Measurements from ENCODE around the gene ADGRV1.
"Not testable (repeated sequence)": the region's sequence is repeated elsewhere in the genome, so short reads cannot be mapped to it uniquely, and the experiment has no call there.

Gene ADGRV1

DNA sequence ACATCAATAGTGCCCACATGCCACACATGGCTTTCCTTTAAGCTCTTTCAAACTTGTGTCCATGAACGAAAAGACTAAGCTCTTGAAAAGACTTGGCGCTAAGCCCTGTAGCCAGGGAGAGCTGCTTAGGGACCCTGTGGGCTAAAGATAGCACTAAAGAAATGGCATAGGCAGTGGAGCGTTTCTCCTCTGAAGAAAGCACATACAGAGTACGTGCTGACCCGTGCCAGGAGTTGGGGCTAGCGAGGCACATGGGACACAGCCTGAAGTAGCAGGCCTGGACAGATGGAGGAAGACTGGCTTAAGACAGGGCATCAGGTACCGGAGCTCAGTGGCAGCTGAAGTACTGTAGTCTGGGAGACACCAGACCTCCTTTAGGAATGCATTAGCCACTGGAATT lies 39.7 kb downstream of the ADGRV1 start:
- in situ Hi-C loops (cut with HindIII; ENCODE audit: low sequenced_read_pairs): no loop called here

DNA sequence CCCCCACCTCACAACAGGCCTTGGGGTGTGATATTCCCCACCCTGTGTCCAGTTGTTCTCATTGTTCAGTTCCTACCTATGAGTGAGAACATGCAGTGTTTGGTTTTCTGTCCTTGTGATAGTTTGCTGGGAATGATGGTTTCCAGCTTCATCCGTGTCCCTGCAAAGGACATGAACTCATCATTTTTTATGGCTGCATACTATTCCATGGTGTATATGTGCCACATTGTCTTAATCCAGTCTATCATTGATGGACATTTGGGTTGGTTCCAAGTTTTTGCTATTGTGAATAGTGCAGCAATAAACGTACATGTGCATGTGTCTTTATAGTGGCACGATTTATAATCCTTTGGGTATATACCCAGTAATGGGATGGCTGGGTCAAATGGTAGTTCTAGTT lies 41.7 kb downstream of the ADGRV1 start:
- in situ Hi-C loops (cut with HindIII; ENCODE audit: low sequenced_read_pairs): not testable (repeated sequence)

DNA sequence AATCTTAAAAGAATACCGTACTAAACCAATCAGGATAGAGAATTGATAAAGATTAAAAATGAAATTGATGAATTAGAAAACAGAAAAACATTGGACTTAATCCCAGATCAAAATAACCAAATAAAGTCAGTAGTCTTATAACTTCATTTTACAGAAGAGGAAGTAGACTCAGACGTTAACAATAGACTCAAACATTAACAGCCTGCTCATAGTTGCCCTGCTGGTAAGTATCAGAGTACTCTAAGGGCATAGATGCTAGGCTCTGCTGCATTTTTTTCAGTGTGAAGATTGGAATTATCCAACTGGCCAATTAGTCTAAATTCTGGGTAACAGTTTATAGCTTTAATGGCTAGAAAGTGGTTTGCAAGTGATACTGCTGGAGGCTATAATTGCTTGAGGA lies 42.9 kb downstream of the ADGRV1 start:
- in situ Hi-C loops (cut with HindIII; ENCODE audit: low sequenced_read_pairs): no loop called here

- in situ Hi-C loops (cut with HindIII; ENCODE audit: low sequenced_read_pairs): no loop called here
Measured at GRCh38 chr5:90602681-90603080, 44.1 kb downstream of the ADGRV1 start.

DNA sequence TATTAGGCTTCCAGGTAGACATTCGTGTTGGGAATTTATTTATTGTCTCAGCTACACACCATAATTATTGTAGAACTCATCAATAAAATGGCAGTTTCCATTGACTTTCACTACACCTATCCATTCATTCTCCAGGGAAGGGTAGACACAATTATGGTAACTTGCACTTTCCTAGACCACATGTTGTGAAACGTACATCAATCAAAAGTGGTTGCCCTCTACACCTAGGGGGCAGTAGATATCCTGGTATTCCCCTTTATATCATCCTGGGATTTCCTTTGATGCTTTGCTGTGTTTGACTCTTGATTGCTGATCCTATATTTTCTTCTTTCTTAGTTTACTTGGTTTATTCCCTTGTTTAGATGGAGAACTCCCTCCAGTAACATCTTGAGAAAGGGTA lies 47.9 kb downstream of the ADGRV1 start:
- in situ Hi-C loops (cut with HindIII; ENCODE audit: low sequenced_read_pairs): no loop called here

DNA sequence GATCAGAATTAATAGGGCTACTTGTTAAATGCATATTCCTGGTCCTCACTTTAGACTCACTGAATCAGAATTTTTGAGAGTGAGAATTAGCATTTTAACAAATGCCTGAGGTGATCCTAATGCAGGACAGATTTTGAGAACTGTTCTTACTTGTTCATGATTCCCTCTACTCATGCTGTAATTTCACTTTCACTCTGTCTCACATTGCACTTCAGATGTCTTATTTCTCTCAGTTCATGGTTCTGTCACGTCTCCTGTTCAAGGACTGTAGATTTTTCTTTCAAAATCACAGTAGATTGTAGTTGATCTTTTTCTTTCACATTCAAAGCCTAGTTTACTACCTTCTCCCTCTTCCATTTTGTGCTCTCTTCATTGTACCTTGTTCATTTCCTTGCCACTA lies 54.3 kb downstream of the ADGRV1 start:
- in situ Hi-C loops (cut with HindIII; ENCODE audit: low sequenced_read_pairs): no loop called here

- in situ Hi-C loops (cut with HindIII; ENCODE audit: low sequenced_read_pairs): no loop called here
Measured at GRCh38 chr5:90613459-90613858, 54.9 kb downstream of the ADGRV1 start.

DNA sequence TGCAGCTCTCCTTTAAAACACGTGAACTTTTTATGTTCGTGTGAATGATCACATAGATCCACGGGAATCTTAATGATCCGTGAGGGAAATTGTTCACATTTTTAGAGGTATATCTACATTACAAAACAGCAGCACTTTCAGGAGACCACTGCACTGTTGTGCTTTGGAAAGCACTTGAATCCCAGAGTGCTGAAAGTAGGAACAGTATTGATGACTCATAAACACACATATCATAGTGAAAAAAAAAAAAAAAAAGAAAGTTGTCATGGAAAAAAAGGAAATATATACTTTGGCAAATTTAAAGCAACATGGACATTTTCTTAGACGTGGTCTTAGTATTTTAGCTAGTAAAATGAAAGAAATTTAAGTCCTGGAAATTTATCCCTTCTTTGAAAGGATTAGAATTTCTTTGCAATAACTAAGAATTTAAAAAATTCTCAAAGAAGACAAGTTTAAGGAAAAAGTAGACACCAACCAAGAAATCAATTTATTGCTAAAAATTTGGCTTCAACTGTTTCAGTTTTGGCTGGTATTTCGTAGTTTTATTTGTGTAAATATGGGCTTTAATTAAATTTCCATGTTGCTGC lies 55.4 kb downstream of the ADGRV1 start:
- in situ Hi-C loops (cut with HindIII; ENCODE audit: low sequenced_read_pairs): no loop called here

GRCh38 chr5:90615355-90615754 lies 56.8 kb downstream of the ADGRV1 start:
- in situ Hi-C loops (cut with HindIII; ENCODE audit: low sequenced_read_pairs): no loop called here

DNA sequence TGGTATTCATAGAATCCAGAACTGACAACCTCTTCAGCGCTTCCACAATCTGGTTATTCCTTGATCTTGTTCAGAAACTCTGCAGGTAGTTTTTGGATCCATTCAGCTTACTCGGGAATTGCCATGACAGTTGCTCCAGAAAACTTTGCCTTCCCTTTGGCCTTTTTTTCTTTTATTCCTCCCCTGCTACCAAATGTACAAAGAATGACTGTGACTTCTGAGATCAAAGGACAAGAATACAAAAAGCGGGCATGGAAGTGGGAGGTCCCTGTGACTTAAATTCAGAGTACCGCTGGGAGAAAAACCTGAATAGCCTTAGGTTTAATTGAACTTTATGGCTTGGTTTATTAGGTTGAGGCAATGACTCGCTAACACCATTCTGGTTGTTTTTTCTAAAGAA lies 59.5 kb downstream of the ADGRV1 start:
- in situ Hi-C loops (cut with HindIII; ENCODE audit: low sequenced_read_pairs): no loop called here

DNA sequence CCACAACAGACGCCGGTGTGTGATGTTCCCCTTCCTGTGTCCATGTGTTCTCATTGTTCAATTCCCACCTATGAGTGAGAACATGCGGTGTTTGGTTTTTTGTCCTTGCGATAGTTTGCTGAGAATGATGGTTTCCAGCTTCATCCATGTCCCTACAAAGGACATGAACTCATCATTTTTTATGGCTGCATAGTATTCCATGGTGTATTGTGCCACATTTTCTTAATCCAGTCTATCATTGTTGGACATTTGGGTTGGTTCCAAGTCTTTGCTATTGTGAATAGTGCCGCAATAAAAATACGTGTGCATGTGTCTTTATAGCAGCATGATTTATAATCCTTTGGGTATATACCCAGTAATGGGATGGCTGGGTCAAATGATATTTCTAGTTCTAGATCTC lies 61.2 kb downstream of the ADGRV1 start:
- in situ Hi-C loops (cut with HindIII; ENCODE audit: low sequenced_read_pairs): not testable (repeated sequence)

- in situ Hi-C loops (cut with HindIII; ENCODE audit: low sequenced_read_pairs): no loop called here
Measured at GRCh38 chr5:90621848-90622247, 63.3 kb downstream of the ADGRV1 start.

DNA sequence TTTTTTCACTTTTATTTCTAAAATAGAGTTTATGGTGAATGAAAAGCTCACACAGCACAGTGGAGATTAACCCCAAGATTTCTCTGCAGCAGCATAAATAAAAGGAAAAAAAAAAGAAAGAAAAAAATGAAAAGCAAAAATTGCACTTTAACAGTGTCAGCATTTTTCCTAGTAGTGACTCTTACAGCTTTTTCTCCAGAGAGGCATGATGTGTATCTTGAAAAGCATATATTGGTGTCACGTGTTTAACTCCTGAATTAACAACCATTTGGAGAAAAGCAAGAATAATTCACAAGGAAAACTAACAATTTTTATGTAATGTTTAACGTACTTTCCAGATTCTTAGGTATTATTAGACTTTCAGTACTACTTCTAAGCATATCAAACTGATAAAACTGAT lies 67.9 kb downstream of the ADGRV1 start:
- in situ Hi-C loops (cut with HindIII; ENCODE audit: low sequenced_read_pairs): no loop called here

- in situ Hi-C loops (cut with HindIII; ENCODE audit: low sequenced_read_pairs): no loop called here
Measured at GRCh38 chr5:90628492-90628891, 69.9 kb downstream of the ADGRV1 start.

- in situ Hi-C loops (cut with HindIII; ENCODE audit: low sequenced_read_pairs): no loop called here
Measured at GRCh38 chr5:90632791-90633190, 74.2 kb downstream of the ADGRV1 start.

- in situ Hi-C loops (cut with HindIII; ENCODE audit: low sequenced_read_pairs): no loop called here
Measured at GRCh38 chr5:90636948-90637347, 78.4 kb downstream of the ADGRV1 start.

- in situ Hi-C loops (cut with HindIII; ENCODE audit: low sequenced_read_pairs): no loop called here
Measured at GRCh38 chr5:90637731-90638130, 79.1 kb downstream of the ADGRV1 start.

DNA sequence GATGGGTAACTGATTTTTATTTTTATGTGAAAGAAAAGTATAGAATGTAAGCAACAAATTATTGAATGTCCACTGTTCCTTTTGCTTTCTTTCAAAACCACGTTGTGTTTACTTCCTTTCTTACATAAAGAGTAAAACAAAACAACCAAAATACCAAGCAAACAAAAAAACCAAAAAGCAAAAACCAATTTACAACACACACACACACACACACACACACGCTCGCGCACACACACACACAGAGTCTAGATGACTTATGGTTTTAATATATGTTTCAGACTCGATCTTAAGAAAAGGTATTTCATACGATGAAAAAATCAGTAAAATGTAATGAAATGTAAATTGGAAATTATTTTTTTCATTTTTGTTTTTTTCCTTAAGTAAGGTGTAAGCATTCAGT lies 80.3 kb downstream of the ADGRV1 start:
- in situ Hi-C loops (cut with HindIII; ENCODE audit: low sequenced_read_pairs): no loop called here

DNA sequence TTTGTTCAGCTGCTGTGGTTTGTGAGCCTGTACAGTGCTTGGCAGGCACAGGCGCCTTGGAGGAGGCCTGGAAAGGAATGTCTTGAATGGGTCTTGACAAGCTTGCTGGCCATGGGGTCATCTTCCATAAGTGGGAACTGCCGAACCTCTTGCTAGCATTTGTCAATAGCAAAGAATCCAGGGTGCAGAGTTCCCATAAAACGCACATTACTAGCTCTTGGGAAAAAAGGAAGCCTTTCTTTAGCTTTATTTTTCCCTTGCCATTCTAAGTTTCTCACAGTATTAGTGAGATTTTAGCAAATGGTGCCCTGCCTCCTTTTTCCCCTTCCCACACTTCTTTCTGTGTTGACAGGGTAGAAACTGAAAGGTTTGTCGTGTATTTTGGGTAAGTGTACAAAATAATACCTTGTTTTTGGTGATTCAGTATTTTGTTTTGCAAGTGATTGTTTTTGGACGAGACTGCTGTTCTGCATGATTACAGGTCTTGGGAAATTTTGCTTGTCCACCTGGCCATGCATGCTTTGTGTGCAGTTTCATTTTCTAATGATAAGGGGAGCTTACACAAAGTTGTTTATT lies 82.0 kb downstream of the ADGRV1 start:
- in situ Hi-C loops (cut with HindIII; ENCODE audit: low sequenced_read_pairs): no loop called here

- in situ Hi-C loops (cut with HindIII; ENCODE audit: low sequenced_read_pairs): no loop called here
Measured at GRCh38 chr5:90641528-90641927, 82.9 kb downstream of the ADGRV1 start.

GRCh38 chr5:90642706-90643229 lies 84.2 kb downstream of the ADGRV1 start:
- in situ Hi-C loops (cut with HindIII; ENCODE audit: low sequenced_read_pairs): no loop called here

DNA sequence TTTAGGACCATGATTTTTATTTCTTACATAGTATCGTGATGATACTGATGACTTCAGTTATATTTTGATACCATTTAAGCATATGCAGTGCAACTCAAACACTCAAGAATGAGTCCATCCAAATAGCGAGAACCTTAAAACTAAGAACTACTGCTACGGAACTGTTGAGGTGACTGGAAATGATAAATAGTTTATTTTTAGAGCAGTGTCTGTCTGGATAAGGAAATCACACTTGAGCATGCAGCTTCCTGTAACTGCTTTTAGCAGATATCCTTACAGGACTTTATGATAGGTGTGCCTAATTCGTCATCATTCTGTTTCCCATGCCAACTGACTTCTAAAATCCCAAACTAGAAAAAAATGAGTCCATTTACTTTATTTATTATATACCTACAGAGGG lies 85.5 kb downstream of the ADGRV1 start:
- in situ Hi-C loops (cut with HindIII; ENCODE audit: low sequenced_read_pairs): no loop called here

DNA sequence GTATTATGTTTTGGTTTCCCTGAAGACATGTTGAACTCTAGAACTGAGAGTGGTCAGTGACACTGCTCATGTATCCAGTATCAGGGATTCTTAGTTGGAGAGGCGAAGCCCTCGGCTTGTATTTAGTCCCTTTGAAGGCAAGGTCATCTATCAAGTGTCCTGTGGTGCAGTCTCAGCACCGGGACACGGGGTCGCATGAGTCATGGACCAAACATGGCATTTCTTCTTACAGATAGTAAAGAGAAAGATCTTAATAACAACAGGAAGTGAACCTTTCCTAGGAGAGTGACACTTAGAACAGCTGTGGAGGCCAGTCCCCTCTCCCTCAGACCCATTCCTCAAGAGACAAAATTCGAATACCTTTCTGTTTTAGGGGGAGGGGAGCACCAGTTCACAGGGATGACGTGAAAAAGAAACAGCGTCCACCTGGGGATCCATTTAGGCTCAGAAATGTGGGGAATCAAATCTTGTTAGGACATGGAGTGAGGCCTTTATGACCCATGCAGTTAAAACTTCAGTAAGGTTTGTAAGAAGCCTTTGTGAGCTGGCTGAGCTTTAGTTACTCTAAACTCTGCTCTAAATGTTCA lies 86.5 kb downstream of the ADGRV1 start:
- in situ Hi-C loops (cut with HindIII; ENCODE audit: low sequenced_read_pairs): no loop called here
